GM18870 (cell line): ENCODE results near the gene HSF4.

Experiments
- ATAC-seq: cut with Tn5 transposase; IDR thresholded peaks from one replicate; pipeline ENCODE4 v1.9.1; 2021; ENCODE audit warnings: moderate library complexity; ENCODE audit not compliant: unreplicated experiment

HSF4 gene

DNA sequence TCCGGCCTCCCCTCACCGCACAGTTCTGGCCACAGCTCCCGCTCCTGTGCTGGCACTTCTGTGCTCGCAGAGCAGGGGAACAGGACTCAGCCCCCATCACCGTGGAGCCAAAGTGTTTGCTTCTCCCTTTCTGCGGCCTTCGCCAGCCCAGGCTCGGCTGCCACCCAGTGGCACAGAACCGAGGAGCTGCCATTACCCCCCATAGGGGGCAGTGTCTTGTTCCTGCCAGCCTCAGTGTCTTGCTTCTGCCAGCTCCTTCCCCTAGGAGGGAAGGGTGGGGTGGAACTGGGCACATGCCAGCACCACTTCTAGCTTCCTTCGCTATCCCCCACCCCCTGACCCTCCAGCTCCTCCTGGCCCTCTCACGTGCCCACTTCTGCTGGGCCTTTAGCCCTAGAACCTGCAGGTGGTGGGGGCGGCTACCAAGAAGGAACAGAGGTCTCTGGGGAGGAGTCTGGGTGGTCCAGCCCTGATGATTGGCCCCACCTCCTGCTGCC is 33.7 kb downstream of the HSF4 start:
- ATAC-seq = no peak

DNA sequence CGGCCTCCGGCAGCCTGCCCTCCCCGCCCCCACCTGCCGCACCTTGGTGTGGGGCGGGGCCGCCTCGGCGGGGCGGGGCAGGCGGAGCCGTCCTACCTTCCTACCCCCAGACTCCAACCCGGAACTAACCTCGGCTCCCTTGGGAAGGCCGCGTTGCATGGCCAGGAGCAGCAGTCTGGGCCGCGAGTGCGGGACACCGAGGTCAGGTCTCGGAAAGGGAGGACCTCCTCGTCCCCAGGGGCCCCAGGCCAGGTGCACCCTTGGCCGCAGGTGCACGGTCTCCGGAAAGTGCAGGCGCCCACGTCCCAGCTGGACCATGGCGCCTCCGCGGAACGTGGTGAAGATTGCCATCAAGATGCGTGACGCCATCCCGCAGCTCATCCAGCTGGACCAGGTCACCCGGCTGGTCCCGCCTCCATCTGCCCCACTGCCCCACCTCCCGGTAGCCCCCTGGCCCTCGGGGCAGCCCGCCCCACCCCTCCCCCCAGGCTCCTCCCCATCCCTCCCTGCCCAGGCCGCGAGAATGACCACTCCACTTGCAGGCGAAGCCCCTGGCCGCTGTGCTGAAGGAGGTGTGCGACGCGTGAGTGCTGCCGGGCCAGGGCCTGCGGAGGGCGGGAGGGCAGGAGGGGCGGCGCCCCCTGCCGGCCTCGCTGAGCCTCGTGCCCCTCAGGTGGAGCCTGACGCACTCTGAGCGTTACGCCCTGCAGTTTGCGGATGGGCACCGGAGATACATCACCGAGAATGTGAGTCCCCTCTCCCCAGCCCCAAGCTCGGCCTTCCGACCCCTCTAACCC is 34.7 kb downstream of the HSF4 start, which contains the start of gene ELMO3:
Gene ELMO3, plus strand, starts transcription at position 121 of the 797 bp plus-strand sequence. Its CDS starts 196 bp downstream, at position 317.
- ATAC-seq = no peak

DNA sequence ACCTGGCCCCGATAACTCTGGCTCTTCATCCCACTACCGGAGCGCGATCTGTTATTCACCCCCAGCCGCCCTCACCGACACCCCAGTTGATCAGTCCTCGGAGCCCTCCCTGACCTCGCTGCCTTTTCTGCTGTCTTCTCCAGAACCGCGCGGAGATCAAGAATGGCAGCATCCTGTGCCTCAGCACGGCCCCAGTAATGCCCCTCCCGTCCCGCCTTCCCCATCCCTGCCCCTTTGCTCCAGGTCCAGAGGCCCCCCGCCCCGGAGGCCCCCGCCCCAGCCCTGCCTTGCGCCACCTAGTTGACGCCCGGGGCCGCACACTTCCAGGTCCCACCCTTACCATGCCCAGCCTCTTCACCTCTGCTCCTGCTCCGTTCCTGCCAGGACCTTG is 35.3 kb downstream of the HSF4 start:
- ATAC-seq = no peak

DNA sequence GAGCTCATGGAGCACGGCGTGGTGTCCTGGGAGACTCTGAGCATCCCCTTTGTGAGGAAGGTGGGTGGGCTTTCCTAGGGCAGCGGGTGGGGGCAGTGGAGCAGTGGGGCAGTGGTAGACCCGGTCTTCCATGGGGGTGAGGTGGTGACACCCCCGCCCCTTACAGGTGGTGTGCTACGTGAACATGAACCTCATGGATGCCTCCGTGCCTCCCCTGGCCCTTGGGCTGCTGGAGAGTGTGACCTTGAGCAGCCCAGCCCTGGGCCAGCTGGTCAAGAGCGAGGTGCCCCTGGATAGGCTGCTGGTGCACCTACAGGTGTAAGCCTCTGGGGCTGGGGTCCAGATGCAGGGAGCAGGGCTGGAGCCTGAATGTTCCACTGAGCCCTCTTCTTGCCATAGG is 35.9 kb downstream of the HSF4 start:
- ATAC-seq = no peak

DNA sequence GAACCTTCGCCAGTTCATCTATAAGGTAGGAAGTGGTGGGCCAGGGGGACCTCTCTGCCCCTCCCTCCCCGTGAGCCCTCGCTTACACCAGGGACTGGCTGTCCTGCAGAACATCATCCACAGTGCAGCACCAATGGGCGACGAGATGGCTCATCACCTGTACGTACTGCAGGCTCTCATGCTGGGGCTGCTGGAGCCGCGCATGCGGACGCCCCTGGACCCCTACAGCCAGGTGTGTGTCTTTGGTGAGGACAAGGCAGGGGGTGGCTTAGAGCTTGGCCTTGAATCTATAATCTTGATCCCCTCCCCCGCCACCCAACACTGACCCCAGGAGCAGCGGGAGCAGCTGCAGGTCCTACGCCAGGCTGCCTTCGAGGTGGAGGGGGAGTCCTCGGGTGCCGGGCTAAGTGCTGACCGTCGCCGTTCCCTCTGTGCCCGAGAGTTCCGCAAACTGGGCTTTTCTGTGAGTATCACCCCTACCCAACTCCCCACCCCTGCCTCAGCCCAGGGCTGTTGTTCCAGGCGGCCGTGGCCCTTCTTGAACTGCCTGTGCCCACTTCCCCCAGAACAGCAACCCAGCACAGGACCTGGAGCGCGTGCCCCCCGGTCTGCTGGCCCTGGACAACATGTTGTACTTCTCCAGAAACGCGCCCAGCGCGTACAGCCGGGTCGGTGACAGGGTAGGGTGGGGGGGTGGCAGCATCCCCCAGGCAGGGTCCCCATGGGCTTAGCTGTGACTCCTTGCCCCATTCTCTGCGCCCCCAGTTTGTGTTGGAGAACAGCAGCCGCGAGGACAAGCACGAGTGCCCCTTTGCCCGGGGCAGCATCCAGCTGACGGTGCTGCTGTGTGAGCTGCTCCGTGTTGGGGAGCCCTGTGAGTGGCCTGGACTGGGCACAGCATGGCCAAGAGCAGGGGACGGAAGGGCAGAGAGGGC is 37.1 kb downstream of the HSF4 start:
- ATAC-seq = no peak

DNA sequence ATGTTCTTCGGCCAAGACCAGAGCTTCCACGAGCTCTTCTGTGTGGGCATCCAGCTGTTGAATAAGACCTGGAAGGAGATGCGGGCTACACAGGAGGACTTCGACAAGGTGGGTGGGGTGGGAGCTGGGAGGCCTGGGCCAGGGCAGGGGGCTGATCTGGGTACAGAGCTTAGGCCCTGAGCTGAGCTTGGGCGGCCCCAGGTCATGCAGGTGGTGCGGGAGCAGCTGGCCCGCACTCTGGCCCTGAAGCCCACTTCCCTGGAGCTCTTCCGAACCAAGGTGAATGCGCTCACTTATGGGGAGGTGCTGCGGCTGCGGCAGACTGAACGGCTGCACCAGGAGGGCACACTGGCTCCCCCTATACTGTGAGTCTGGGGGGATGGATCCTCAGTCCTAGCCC is 37.9 kb downstream of the HSF4 start:
- ATAC-seq = no peak

DNA sequence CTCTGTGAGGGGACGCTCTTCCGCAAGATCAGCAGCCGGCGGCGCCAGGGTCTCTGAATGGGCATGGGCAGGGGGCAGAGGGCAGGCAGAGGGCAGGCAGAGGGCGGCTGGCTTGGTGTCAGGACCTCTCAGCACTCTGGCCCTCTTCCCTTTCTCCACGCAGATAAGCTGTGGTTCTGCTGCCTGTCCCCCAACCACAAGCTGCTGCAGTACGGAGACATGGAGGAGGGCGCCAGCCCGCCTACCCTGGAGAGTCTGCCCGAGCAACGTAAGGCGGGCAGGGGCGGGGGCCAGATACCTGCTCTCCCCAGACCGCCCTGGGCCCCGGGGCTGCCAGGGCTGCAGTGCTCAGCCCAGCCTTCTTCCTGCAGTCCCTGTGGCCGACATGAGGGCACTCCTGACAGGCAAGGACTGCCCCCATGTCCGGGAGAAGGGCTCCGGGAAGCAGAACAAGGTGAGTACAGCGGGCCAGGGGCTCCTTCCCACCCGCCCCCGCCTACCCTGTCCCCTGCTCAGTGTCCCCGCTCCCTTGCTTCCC is 38.5 kb downstream of the HSF4 start:
- ATAC-seq = no peak

DNA sequence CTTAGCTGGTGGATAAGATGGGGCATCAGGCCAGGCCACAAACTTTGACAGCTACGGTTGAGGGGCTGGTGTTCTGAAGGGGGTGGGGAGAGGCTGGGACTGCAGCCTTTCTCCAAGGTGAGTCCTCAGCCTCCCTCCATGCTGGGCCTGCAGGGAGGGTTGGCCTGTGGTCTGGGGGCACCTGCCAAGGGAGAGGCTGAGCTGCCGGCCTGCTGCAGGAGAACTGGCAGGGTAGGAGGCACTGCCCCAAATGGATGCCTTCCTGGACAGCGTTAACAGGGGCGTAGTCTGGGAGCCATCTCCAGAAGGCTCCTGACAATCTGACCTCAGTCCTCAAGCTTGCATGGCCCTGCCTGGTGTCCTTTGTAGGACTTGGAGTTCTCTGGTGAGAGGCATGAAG is 39.5 kb downstream of the HSF4 start:
- no peak for ATAC-seq

DNA sequence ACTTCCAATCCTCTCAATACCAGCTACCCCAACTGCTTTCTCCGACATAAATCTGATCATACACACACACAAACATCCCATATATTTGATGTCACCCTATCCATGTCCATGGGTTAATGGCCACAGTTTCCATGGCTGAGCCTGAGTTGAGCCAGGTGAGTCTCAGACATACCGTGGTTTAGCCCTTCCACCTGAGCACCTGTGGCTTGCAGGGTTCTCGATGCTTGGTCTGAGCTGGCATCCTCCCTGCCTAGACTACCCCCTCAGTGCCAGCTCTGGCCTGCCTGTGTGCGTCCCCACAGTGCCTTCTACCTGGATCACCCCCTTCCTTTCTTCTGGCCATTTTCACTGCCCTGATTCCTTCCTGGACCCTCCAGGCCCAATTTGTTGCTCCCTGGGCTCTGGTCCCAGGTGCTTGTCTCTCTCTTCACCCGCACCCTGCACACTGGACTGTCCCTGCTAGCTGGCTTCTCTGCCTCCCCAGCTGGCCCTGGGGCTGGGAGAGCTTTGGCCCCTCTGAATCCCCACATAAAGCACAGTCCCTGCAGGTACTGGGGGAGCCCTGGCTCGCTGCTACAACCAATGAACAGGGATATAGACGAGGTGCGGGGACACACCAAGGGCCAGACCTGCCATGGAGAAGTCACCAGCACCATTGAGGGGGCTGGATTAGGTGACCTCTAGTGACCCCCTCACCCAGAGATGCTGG is 41.7 kb downstream of the HSF4 start:
- ATAC-seq = no peak

DNA sequence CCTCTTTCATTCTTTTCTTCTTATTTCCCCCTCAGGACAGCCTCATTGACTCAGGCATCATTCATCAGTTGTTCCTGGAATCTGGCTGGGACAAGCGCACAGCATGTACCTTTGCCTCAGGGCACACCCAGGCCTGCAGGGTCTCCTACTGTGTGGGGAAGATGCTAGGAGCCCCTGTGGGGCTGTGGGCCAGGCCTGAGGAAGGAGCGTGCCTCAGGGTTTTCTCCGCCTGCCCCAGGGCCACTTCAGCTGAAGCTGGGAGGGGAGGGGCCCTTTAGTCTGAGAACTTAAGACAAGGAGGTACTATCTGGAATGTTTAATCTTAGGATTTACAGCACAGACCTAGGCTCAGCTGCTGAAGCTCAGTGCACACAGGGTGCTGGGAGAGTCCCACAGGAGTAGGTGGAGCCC is 42.3 kb downstream of the HSF4 start:
- no peak for ATAC-seq

DNA sequence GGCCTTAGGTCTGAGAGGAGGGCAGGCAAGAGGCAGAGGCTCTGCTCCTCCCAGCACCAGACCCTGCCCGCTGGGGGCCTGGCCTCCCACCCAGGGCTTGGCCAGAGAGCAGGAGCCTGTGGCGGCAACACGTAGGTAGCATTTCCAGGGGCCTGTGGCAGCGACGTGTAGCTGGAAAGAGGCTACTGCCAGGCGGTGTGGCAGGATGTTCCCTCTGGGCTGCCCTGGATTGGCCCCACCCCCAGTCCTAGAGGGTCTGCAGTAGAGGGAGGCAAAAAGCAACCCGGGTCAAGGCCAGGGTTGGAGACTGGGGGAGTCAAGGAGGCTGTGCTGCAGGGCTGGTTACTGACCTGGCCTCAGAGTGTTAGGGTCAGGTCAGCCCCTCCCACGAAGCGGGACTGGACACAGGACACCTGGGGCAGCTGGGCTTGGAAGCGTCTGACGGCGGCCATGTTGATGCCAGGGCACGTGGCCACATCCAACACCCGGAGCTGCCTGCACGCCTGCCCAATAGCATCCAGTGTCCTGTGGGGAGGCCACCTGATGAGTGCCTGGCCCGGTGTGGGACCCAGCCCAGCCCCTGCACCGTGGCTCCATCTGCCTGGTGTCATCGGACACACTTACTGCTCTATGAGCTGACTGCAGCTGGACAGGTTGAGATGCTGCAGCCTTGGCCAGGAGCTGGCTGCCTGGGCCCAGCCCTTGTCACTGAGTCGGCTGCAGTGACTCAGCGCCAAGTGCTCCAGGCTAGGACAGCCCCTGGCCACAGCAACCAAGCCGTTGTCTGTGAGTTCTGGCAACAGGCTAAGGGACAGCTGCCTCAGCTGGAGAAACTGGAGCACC is 42.9 kb downstream of the HSF4 start:
- no peak for ATAC-seq

DNA sequence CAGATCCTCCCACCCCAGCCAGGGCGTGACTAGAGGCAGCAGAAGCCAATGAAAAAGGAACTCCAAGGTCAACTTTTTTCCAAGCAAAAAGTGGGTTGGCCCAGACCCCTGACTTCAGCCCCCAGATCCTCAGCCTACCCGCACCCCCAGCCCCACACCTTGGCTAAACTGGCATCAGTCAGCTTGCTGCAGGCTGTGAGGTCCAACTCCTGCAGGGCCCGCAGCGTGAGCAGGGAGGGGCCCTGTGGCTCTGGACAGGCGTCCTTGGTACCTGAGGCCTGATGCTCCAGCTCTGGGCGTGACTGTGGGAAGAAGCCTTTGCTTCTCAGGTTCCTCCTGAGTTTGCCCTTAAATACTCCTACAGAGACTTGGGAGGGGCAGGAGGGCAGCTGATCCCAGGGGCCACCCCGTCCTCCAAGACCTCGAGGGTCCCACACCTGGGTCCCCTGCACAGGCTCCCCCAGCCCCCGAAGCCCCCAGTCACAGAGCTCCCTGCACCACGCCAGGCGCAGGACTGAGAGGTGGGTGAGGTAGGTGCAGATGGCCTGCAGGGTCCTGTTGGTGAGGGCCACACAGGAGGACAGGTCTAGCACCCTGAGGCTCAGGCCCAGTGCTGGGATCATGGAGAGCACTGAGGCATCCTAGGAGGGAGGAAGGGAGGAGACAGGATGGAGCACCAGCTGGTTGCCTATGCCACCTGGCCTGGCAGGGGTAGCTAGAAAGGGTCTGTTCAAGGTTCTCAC is 43.8 kb downstream of the HSF4 start:
- no peak for ATAC-seq

DNA sequence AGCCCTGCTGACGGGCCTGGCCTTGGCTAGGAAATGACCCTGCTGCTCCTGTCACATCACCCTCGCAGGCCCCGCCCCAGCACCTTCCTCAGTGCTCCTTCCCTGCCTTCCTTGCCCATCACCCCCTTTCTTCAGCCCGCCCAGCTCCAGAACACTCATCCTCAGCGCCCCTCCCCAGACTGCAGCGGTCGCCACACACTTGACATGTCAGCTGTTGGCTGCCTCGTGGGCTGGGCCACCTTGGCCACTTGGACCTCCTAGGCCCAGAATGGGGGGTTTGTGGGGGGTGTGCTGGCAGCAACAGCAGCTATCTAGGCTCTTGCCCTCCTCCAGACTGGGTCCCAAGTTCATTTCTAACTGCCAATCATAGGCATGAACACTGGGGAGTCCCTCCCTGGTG is 45.0 kb downstream of the HSF4 start:
- ATAC-seq = no peak

DNA sequence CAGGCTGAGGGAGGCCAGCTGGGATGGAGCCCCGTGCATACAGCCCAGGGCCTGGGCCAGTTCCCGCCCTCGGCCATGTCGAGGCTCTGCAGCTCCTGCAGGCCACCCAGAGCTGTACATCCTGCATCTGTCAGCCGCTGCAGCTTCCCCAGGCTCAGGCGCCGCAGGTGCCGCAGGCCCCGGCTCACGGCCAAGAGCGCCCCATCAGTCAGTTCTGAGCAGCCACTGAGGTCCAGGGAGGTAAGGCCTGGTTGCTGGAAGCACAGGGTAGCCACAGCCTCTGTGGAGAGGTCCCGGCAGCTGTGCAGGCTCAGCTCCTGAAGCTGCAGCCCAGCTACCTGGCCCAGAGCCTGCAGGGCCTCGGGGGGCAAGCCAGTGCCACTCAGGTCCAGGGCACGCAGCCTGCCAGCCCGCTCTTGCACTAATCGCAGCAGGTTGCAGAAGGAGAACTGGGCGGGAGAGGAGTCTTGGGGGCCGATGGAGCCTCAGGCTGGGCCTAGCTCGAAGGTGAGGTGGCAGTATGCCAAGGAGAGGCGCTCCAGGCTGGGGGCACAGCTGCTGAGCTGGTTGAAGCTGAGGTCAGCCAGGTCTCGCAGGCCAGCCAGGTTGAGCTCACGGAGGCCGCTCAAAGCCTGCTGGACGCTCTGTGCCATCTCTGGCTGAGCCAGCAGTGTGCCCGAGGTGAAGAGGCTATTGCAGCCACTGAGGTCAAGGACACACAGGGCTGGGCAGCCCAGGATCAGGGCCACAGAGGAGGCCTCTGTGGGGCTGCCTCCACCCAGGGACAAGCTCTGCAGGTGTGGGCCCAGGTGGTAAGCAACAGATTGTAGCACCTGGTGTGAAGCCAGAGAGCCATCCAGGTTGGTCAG is 45.8 kb downstream of the HSF4 start:
- no peak for ATAC-seq

DNA sequence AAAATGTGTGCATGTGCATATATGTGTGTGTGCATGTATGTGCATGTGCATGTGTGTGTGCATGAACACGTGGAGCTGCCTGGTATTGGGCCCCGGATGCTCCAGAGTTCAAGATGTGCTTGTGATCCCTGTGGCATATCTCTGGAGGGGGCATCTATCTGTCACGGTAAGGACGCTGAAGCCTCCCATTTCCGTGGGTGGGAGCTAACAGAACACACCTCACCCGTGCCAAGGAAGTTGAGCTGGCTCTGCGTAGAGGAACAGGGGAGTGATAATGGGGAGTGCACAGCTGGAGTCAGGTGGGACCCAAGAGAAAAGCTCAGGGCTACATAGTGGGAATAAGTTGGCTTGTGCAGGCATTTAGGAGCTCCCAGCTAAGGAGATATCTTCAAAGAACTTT is 47.1 kb downstream of the HSF4 start:
- ATAC-seq = no peak

DNA sequence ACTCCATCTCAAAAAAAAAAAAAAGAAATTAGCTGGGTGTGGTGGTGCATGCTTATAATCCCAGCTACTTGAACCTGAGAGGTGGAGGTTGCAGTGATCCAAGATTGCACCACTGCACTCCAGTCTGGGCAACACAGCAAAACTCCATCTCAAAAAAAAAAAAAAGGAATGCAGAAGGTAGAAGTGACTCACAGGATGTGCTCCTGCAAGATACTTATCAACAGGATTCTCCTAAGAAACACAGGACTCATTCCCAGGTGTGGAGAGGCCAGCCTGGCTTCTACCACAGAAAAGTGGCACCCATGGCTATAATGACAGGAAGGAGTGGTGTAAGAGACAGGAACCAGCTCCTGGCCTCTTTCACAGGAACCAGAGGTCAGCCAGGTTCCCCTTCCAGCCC is 48.2 kb downstream of the HSF4 start:
- no peak for ATAC-seq

DNA sequence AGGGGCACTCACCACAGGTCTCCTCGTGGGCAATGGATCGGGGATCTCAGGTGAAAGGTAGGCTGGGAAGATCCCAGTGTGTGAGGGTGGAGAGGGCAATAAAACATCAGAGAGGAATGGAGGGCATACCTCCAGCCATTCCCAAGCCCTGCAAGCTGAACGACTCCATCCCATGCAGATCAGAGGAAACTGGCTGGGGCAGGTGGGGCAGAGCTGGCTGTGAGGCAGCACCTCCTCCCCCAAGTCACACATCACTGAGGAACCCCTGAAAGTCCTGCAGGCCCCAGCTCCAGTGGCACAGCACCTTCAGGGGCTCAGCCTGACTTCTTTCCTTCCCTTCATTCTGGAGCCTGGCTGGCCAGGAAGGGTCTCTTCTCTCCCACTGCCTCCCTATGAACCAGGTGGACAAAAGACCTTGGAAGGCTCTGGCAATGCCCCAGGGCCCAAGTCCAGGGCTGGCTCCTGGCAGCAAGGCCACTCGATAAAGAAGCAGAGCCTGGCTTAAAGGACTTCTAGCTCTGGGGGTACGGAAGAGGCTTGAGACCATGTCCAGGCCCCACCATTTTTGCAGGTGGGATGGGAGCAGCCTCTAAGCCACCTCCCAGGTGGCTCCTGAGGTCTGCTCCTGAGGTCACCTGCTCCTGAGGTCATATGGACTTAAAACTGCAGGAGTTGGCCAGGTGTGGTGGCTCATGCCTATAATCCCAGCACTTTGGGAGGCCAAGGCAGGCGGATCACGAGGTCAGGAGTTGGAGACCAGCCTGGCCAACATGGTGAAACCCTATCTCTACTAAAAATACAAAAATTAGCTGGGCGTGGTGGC is 48.9 kb downstream of the HSF4 start:
- no peak for ATAC-seq

DNA sequence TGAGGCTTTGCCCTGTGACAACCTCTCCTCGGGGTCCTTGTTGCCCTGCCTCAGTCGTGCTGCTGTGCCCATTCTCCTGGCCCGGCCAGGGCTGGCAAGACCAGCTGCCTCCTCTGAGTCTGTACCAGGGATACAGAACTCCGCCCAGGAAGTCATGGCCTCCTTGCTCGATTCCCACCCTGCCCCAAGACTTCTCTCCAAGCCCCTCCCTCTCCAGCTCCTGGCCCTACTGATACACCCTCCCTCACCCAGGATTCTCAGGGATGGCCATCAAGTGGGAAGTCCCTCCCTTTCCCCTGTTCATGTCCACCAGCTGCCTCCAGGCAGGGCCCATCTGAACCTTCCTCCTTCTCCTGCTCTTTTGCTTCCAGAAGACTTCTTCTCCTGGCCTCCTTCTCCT is 51.2 kb downstream of the HSF4 start:
- no peak for ATAC-seq
